SK-N-SH (cell line): ENCODE data around the gene TXNDC16. TPM values are rescaled to one million over a fixed set of nuclear protein-coding genes. Genes with fewer than 3 reads are reported as not detected.

Source experiments
- CTCF ChIA-PET: fragments of 300-600, 350-600 bp; formaldehyde crosslinking; extraction: SDS; loops from one replicate; lab custom pipeline; 2021; lab: Yijun Ruan, JAX
- POLR2A ChIA-PET: fragments of 350-600 bp; sonication (Branson Sonifier 250); formaldehyde crosslinking; extraction: SDS; loops from one replicate; lab custom pipeline; 2020; ENCODE audit warnings: antibody characterized with exemption, inconsistent platforms; lab: Yijun Ruan, JAX
- DNase-seq: peaks from one replicate; pipeline ENCODE4 v3.0.0; 2012
- H2AFZ ChIP-seq: fragments of 200-600 bp; sonication (generic); 2 replicates; pipeline ENCODE4 v1.8.1; 2016; ENCODE audit warnings: antibody characterized with exemption, mild to moderate bottlenecking, low read depth
- H3F3A ChIP-seq: fragments of 200-600 bp; sonication (generic); replicated peaks from 2 replicates; pipeline ENCODE3; 2016; ENCODE audit warnings: antibody characterized with exemption, mild to moderate bottlenecking; ENCODE audit not compliant: insufficient read depth
- H3K27ac ChIP-seq, 2 experiments: fragments of 200-500 bp in 1 of 2; fragments of 200-600 bp in 1 of 2; sonication (Bioruptor generic) in 1 of 2; sonication (generic), shearing (Covaris generic) in 1 of 2; 2 replicates each; pipeline versions ENCODE4 v1.5.1 to v1.6.1; 2014 to 2016; ENCODE audit warnings: low read depth in 2 of 2, inconsistent platforms in 1 of 2, low read length in 1 of 2, mild to moderate bottlenecking in 1 of 2, mixed read lengths in 1 of 2
- H3K27me3 ChIP-seq: fragments of 200-600 bp; sonication (generic), shearing (Covaris generic); 2 replicates; pipeline ENCODE4 v1.6.1; 2016; ENCODE audit warnings: mixed run types; ENCODE audit not compliant: insufficient read depth
- H3K36me3 ChIP-seq, 2 experiments: fragments of 200-500 bp in 1 of 2; fragments of 200-600 bp in 1 of 2; sonication (Bioruptor generic) in 1 of 2; sonication (generic) in 1 of 2; replicated peaks in 1 of 2; 2 replicates each; pipeline versions ENCODE3 to v1.5.1; 2014 to 2016; ENCODE audit warnings: low read length in 1 of 2, mild to moderate bottlenecking in 1 of 2; ENCODE audit not compliant: insufficient read depth in 2 of 2, control insufficient read depth in 1 of 2
- H3K4me1 ChIP-seq, 2 experiments: fragments of 200-500 bp in 1 of 2; fragments of 200-600 bp in 1 of 2; sonication (Bioruptor generic) in 1 of 2; sonication (generic), shearing (Covaris generic) in 1 of 2; 2 replicates each; pipeline versions ENCODE4 v1.5.1 to v1.6.1; 2014 to 2016; ENCODE audit warnings: low read depth in 1 of 2, low read length in 1 of 2, mixed run types in 1 of 2; ENCODE audit not compliant: insufficient read depth in 2 of 2, control insufficient read depth in 1 of 2
- H3K4me2 ChIP-seq: fragments of 200-600 bp; sonication (generic), shearing (Covaris generic); 2 replicates; pipeline ENCODE4 v1.6.1; 2017; ENCODE audit warnings: mixed run types
- H3K4me3 ChIP-seq, 2 experiments: fragments of 200-500 bp in 1 of 2; fragments of 200-600 bp in 1 of 2; sonication (Bioruptor generic) in 1 of 2; sonication (generic), shearing (Covaris generic) in 1 of 2; 2 replicates each; pipeline versions ENCODE4 v1.5.1 to v1.8.1; 2014 to 2016; ENCODE audit warnings: low read depth in 2 of 2, inconsistent platforms in 1 of 2, low read length in 1 of 2, mild to moderate bottlenecking in 1 of 2, mixed read lengths in 1 of 2, moderate library complexity in 1 of 2
- H3K79me2 ChIP-seq: fragments of 200-600 bp; sonication (generic); 2 replicates; pipeline ENCODE4 v1.8.1; 2017; ENCODE audit warnings: mild to moderate bottlenecking; ENCODE audit not compliant: insufficient read depth
- H3K9ac ChIP-seq: fragments of 200-600 bp; sonication (generic); 2 replicates; pipeline ENCODE4 v1.6.1; 2017; ENCODE audit warnings: mixed run types
- H3K9me2 ChIP-seq: fragments of 200-600 bp; sonication (generic); 2 replicates; pipeline ENCODE4 v1.6.1; 2017; ENCODE audit warnings: mixed run types
- H3K9me3 ChIP-seq: fragments of 200-600 bp; sonication (generic); 2 replicates; pipeline ENCODE4 v1.6.1; 2017; ENCODE audit warnings: mixed run types, mild to moderate bottlenecking, moderate library complexity
- H4K20me1 ChIP-seq: fragments of 200-600 bp; sonication (generic); 2 replicates; pipeline ENCODE4 v1.6.1; 2017; ENCODE audit warnings: mild to moderate bottlenecking, mixed run types; ENCODE audit not compliant: insufficient read depth
- CTCF ChIP-seq: fragments of 200-600 bp; sonication (generic); IDR thresholded peaks from 2 replicates; pipeline ENCODE4 v1.6.1; 2017; ENCODE audit warnings: antibody characterized with exemption, mild to moderate bottlenecking, moderate library complexity
- EP300 ChIP-seq, 2 experiments: IDR thresholded peaks; 2 replicates each; pipeline versions ENCODE4 v1.4.0 to v1.6.1; 2012; ENCODE audit warnings: borderline replicate concordance in 1 of 2, low read depth in 1 of 2, low read length in 1 of 2
- FOSL2 ChIP-seq: IDR thresholded peaks from 2 replicates; pipeline ENCODE4 v1.4.0; 2012; ENCODE audit warnings: low read depth, mild to moderate bottlenecking, moderate library complexity, borderline replicate concordance
- GABPA ChIP-seq: IDR thresholded peaks from 2 replicates; pipeline ENCODE4 v1.4.0; 2012; ENCODE audit warnings: low read depth, mild to moderate bottlenecking
- GATA2 ChIP-seq: sonication (generic); formaldehyde crosslinking; IDR thresholded peaks from 2 replicates; pipeline ENCODE4 v1.5.0; 2020; ENCODE audit warnings: mild to moderate bottlenecking, missing genetic modification reagents
- IRF3 ChIP-seq: fragments of 150-350 bp; IDR thresholded peaks from 2 replicates; pipeline ENCODE4 v1.6.1; 2016; ENCODE audit warnings: mild to moderate bottlenecking, low read depth, low read length
- MEF2A ChIP-seq: IDR thresholded peaks from 2 replicates; pipeline ENCODE4 v1.4.0; 2012; ENCODE audit warnings: low read depth, borderline replicate concordance
- RFX5 ChIP-seq: IDR thresholded peaks from 2 replicates; pipeline ENCODE4 v1.6.1; 2012; ENCODE audit warnings: mild to moderate bottlenecking, improper control_type of control experiment, low read length
- SIN3A ChIP-seq: IDR thresholded peaks from 2 replicates; pipeline ENCODE4 v1.6.1; 2012; ENCODE audit warnings: low read depth, mild to moderate bottlenecking, low read length, moderate library complexity, borderline replicate concordance
- TAF1 ChIP-seq: IDR thresholded peaks from 2 replicates; pipeline ENCODE4 v1.6.1; 2012; ENCODE audit warnings: low read depth, mild to moderate bottlenecking, low read length, moderate library complexity, borderline replicate concordance
- TCF12 ChIP-seq: IDR thresholded peaks from 2 replicates; pipeline ENCODE4 v1.4.0; 2012
- TEAD4 ChIP-seq: IDR thresholded peaks from 2 replicates; pipeline ENCODE4 v1.4.0; 2012; ENCODE audit warnings: mild to moderate bottlenecking, borderline replicate concordance; ENCODE audit not compliant: insufficient read depth
- USF1 ChIP-seq: IDR thresholded peaks from 2 replicates; pipeline ENCODE4 v1.4.0; 2012; ENCODE audit warnings: low read depth, borderline replicate concordance
- WGBS: methylation state at CpG from one replicate; pipeline ENCODE4 v1.1.6; 2017; ENCODE audit warnings: low lambda C conversion rate; 5-methylcytosine and 5-hydroxymethylcytosine counted together
- polyA plus RNA-seq, 3 experiments: library from polyadenylated mRNA; depleted of rRNA; stranded (reverse); fragments of >200 nt; gene quantifications; 2 replicates each; pipeline ENCODE4 v1.2.3, GENCODE V29; 2012
- TF ChIP-seq, protein P1 (sequence below): IDR thresholded peaks from 2 replicates; pipeline ENCODE4 v1.4.0; 2012; ENCODE audit warnings: low read depth
- TF ChIP-seq, protein P2 (sequence below): fragments of 150-350 bp; IDR thresholded peaks from 2 replicates; pipeline ENCODE4 v1.6.1; 2017; ENCODE audit warnings: antibody characterized with exemption, low read length, low read depth, borderline replicate concordance
- TF ChIP-seq, protein P3 (sequence below): IDR thresholded peaks from 2 replicates; pipeline ENCODE4 v1.4.0; 2012; ENCODE audit warnings: low read depth, borderline replicate concordance
- TF ChIP-seq, protein P4 (sequence below): IDR thresholded peaks from 2 replicates; pipeline ENCODE4; 2012

The TXNDC16 gene
- polyA plus RNA-seq, 1 of the 3 experiments (the other 2 are of a cell fraction): 0.95 TPM

- no peaks in the 10 kb centered on the region for H3K9me2 ChIP-seq
Measured at GRCh38 chr14:52513249-52513648, 39.1 kb downstream of the TXNDC16 start.

More at GRCh38 chr14:52513249-52513648, 39.1 kb downstream of the TXNDC16 start:
- Histone ChIP-seq H3K9me3 (no peaks in the 10 kb centered on the region), H3K4me1 (no peaks in the 10 kb centered on the region), H3K27me3 (no peaks in the 10 kb centered on the region), H3K36me3 (peaks cover 0 to 7% of the 10 kb centered on the region in 2 experiments), H4K20me1 (no peaks in the 10 kb centered on the region), H3K9ac (no peak overlapping the region), H3K27ac (no peak overlapping the region), H2AFZ (no peak overlapping the region), H3K4me2 (no peak overlapping the region), H3F3A (no peaks in the 10 kb centered on the region), H3K79me2 (no peaks in the 10 kb centered on the region), H3K4me3 (no peak overlapping the region)
- POLR2A ChIA-PET: no interaction called here
- CTCF ChIA-PET: interaction anchor here (0.6 kb wide), 1 partner anchor 90 kb away, joined by 3 read pairs; no protein-coding TSS in a partner anchor
- 74% methylated on average over 1 of the region's 1 CpG for WGBS
- DNase-seq: no peak
- TF ChIP-seq IRF3 (no peak), GABPA (no peak), EP300 (IDR thresholded peaks at IDR 0.05; ENCODE audit: borderline replicate concordance in 1 of 2, low read depth in 1 of 2, low read length in 1 of 2) (no peak), TEAD4 (no peak), USF1 (no peak), CTCF (no peak), GATA2 (no peak), MEF2A (no peak), RFX5 (no peak), FOSL2 (no peak), SIN3A (no peak), TCF12 (no peak), TAF1 (no peak)
- TF ChIP-seq, protein P1, sequence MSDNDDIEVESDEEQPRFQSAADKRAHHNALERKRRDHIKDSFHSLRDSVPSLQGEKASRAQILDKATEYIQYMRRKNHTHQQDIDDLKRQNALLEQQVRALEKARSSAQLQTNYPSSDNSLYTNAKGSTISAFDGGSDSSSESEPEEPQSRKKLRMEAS: no peak
- TF ChIP-seq, protein P2, sequence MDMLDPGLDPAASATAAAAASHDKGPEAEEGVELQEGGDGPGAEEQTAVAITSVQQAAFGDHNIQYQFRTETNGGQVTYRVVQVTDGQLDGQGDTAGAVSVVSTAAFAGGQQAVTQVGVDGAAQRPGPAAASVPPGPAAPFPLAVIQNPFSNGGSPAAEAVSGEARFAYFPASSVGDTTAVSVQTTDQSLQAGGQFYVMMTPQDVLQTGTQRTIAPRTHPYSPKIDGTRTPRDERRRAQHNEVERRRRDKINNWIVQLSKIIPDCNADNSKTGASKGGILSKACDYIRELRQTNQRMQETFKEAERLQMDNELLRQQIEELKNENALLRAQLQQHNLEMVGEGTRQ: no peak
- TF ChIP-seq, protein P3, sequence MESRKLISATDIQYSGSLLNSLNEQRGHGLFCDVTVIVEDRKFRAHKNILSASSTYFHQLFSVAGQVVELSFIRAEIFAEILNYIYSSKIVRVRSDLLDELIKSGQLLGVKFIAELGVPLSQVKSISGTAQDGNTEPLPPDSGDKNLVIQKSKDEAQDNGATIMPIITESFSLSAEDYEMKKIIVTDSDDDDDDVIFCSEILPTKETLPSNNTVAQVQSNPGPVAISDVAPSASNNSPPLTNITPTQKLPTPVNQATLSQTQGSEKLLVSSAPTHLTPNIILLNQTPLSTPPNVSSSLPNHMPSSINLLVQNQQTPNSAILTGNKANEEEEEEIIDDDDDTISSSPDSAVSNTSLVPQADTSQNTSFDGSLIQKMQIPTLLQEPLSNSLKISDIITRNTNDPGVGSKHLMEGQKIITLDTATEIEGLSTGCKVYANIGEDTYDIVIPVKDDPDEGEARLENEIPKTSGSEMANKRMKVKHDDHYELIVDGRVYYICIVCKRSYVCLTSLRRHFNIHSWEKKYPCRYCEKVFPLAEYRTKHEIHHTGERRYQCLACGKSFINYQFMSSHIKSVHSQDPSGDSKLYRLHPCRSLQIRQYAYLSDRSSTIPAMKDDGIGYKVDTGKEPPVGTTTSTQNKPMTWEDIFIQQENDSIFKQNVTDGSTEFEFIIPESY: no peak
- TF ChIP-seq, protein P4, sequence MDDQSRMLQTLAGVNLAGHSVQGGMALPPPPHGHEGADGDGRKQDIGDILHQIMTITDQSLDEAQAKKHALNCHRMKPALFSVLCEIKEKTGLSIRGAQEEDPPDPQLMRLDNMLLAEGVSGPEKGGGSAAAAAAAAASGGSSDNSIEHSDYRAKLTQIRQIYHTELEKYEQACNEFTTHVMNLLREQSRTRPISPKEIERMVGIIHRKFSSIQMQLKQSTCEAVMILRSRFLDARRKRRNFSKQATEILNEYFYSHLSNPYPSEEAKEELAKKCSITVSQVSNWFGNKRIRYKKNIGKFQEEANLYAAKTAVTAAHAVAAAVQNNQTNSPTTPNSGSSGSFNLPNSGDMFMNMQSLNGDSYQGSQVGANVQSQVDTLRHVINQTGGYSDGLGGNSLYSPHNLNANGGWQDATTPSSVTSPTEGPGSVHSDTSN: no peak
